HG03442 (cell line): Measurements from ENCODE around the gene CUTC.
"Not testable (repeated sequence)": the region's sequence is repeated elsewhere in the genome, so short reads cannot be mapped to it uniquely, and the experiment has no call there.

Source experiments
- ATAC-seq: cut with Tn5 transposase; IDR thresholded peaks from one replicate; pipeline ENCODE4 v1.9.1; 2021; ENCODE audit warnings: mild to moderate bottlenecking, moderate library complexity; ENCODE audit not compliant: unreplicated experiment

Gene CUTC, protein sequence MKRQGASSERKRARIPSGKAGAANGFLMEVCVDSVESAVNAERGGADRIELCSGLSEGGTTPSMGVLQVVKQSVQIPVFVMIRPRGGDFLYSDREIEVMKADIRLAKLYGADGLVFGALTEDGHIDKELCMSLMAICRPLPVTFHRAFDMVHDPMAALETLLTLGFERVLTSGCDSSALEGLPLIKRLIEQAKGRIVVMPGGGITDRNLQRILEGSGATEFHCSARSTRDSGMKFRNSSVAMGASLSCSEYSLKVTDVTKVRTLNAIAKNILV

GRCh38 chr10:99732033-99732842, at the start of gene CUTC, which contains the start of gene COX15:
TSS of gene CUTC (plus strand) at chr10:99732234. CDS start at chr10:99732349, 115 bp downstream.
TSS of gene COX15 (minus strand) at chr10:99732127. CDS start at chr10:99732049, 78 bp downstream.
- ATAC-seq: peak; percentile 85

DNA sequence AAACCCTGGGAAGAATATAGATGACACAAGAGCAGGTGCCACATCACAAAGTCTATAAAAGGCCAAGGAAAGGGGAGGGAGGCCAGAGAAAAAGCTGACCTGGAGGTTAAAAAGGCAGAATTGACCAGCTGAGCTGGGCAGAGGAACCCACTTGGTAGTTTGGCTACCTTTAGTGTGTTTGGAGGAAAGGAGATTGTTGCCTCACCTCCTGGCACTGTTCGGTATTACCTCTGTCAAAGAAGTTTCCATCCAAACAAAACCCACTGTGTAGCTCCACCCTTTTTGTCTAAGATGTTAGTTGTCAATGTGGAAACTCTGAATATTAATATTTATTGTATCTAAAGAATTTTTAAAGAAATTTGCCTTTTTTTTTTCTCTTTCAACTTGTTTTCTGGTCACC, 49.3 kb upstream of the CUTC start:
- ATAC-seq: no peak

GRCh38 chr10:99685597-99685967, 46.5 kb upstream of the CUTC start:
- peak; percentile 81 for ATAC-seq

DNA sequence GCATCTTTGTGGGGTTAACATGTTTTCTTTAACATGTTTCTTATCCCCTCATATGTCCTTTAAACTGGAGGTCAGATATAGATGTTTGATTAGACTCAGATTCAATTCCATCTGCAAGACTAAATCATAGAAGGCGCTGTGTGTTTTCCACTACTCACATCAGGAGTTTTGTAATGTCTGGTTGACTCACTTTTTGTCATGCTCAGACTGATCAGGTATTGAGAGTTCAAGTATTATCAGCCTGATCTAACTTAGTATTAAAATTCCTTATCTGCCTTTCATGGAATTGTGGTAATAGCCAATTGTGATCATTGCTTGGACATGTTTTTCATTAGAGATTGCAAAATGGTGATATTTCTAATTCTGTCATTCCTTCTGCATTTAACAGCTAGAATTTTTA, 42.6 kb upstream of the CUTC start:
- no peak for ATAC-seq

- ATAC-seq: no peak
Observed at GRCh38 chr10:99693933-99694583, 38.0 kb upstream of the CUTC start.

GRCh38 chr10:99695761-99696160, 36.3 kb upstream of the CUTC start:
- no peak for ATAC-seq

DNA sequence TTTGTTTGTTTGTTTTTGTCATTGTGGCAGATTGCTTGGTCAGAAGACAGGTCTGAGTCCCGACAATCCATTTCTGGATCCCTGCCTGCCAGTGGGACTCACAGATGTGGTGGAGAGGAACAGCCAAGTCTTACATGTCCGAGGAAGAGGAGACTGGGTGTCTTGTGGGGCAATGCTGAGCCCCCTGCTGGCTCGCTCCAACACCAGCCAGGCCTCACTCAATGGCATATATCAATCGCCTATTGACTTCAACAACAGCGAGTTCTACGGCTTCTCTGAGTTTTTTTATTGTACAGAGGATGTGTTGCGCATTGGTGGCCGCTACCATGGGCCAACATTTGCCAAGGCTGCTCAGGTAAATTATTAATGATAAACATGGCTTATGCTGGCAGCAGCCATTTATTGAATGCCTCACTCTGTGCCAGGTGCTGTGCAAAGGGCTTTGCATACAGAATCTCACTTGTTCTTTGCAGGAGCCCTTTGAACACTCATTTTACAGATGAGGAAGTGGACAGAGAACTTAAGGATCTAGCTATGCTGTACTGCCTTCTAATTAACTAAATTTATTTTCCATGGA, 33.4 kb upstream of the CUTC start:
- ATAC-seq: no peak

GRCh38 chr10:99700649-99701048, 31.4 kb upstream of the CUTC start:
- no peak for ATAC-seq

- ATAC-seq: no peak
Observed at GRCh38 chr10:99708428-99709012, 23.5 kb upstream of the CUTC start.

GRCh38 chr10:99709480-99710229, 22.4 kb upstream of the CUTC start:
- peak; percentile 93 for ATAC-seq

DNA sequence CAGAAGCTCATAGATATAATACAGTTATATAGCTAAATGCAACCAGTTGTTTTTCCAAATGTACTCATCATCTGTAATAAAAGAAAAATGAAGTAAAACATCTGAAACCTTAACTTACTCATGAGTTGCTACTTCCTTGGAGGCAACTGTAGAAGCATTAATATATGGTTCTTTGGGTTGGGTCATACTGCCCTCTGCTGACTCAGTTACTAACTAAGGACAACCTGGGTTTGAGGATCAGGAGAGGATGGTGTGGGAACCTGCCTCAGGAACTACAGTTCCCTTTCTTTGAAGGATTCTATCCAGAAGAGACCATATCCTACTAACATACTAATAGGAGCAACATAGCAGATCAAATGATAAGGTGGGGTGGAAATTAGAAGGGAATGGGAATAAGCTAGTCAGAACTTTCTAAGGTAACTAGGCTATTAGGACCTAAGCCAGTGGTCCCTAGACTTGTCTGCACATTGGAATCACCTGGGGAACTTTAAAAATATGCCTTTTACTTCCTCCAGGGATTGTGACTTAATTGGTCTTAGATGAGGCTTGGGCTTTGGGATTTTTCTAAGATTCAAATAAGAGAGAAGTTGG, 20.8 kb upstream of the CUTC start:
- no peak for ATAC-seq

GRCh38 chr10:99714446-99714845, 17.6 kb upstream of the CUTC start:
- no peak for ATAC-seq

DNA sequence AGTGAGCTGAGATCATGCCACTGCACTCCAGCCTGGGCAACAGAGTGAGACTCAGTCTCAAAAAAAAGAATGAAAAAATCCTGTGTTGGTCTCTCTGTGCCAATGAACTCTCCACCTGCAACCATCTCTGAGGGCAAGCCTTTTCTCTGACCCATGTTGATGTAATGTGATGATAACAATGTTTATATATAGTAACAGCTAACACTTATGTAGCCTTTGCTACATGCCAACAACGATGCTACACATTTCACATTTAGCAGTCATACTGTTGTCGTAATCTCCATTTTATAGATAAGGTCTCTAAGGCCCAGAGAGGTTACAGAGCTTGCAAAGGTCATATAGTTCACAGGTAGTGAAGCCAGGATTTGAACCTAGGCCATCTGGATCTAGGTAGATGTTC, 11.6 kb upstream of the CUTC start:
- ATAC-seq: no peak

- ATAC-seq: no peak
Observed at GRCh38 chr10:99730026-99730425, 2.0 kb upstream of the CUTC start.

- peak; percentile 36 for ATAC-seq
Observed at GRCh38 chr10:99731306-99732032, 565 bp upstream of the CUTC start.

- ATAC-seq: no peak
Observed at GRCh38 chr10:99733366-99733765, 1.3 kb downstream of the CUTC start.

GRCh38 chr10:99734111-99734510, 2.1 kb downstream of the CUTC start:
- ATAC-seq: not testable (repeated sequence)

- no peak for ATAC-seq
Observed at GRCh38 chr10:99740260-99740659, 8.2 kb downstream of the CUTC start.

DNA sequence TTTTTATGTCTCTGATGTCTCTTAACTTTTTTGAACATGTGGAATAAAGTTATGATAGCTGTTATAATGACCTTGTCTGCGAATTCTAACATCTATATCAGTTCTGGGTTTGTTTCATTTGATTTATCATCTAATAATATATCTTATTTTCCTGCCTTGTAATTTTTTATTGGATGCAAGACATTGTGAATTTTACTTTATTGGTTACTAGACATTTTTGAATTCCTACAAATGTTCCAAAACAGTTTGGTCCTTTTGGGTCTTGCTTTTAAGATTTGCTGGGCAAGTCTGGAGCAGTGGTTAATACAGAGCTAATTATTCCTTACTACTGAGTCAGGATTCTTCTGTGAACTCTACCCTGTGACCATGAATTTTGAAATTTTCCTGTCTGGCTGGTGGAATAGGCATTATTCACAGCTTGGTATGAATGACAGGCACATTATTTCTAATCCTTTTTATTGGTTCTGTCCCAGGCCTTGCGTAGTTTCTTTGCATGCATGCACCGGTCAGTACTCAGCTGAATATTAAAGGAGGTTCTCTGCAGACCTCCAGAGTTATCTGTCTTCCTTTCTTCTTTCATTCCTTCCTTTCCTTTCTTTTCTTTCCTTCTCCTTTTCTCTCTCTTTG, 9.0 kb downstream of the CUTC start:
- ATAC-seq: no peak
